IMR-90 (cell line): ENCODE measurements around the gene RUFY4. TPM values are rescaled to one million over a fixed set of nuclear protein-coding genes. Genes with fewer than 3 reads are reported as not detected.

Experiments
- ATAC-seq: fragments of 200-7000 bp; cut with Tn5 transposase; 2 replicates; pipeline ENCODE4 v1.9.1; 2020; ENCODE audit warnings: low read depth, mild to moderate bottlenecking, moderate library complexity
- BruUV-seq: library from RNA; stranded (reverse); fragments of 400-500 nt; replicated peaks from 2 replicates; lab custom pipeline; 2021; lab: Mats Ljungman, UMichigan
- CTCF ChIA-PET: fragments of 300-600 bp; formaldehyde crosslinking; extraction: SDS; loops from one replicate; lab custom pipeline; 2021; ENCODE audit warnings: antibody characterized with exemption; lab: Yijun Ruan, JAX
- POLR2A ChIA-PET: fragments of 300-600 bp; sonication (Branson Sonifier 250); formaldehyde crosslinking; loops from one replicate; lab custom pipeline; 2022; ENCODE audit warnings: antibody characterized with exemption; ENCODE audit not compliant: unreplicated experiment; lab: Charles Lee
- DNase-seq: peaks from one replicate; pipeline ENCODE4 v3.0.0; 2013
- H2AFZ ChIP-seq: replicated peaks from 2 replicates; pipeline ENCODE3; 2013; ENCODE audit warnings: low read length, mild to moderate bottlenecking; ENCODE audit not compliant: poor library complexity
- H2AK5ac ChIP-seq: 2 replicates; pipeline ENCODE4 v1.6.1; 2013; ENCODE audit warnings: low read depth, low read length, inconsistent platforms
- H2AK9ac ChIP-seq: replicated peaks from 2 replicates; pipeline ENCODE3; 2013; ENCODE audit warnings: mild to moderate bottlenecking, low read depth, low read length, moderate library complexity; ENCODE audit not compliant: poor library complexity
- H2BK120ac ChIP-seq: 2 replicates; pipeline ENCODE4 v1.6.1; 2013; ENCODE audit warnings: low read depth, low read length, inconsistent platforms
- H2BK15ac ChIP-seq: 3 replicates; pipeline ENCODE4 v1.6.1; 2013; ENCODE audit warnings: low read depth, low read length, inconsistent platforms
- H2BK20ac ChIP-seq: 2 replicates; pipeline ENCODE4 v1.6.1; 2013; ENCODE audit warnings: low read depth, mild to moderate bottlenecking, inconsistent platforms, low read length, moderate library complexity
- H2BK5ac ChIP-seq: 2 replicates; pipeline ENCODE4 v1.6.1; 2013; ENCODE audit warnings: mild to moderate bottlenecking, low read depth, low read length, inconsistent platforms; ENCODE audit not compliant: poor library complexity, severe bottlenecking
- H3K14ac ChIP-seq: replicated peaks from 2 replicates; pipeline ENCODE4 v1.6.1; 2013; ENCODE audit warnings: low read depth, low read length, inconsistent platforms
- H3K18ac ChIP-seq: 2 replicates; pipeline ENCODE4 v1.6.1; 2013; ENCODE audit warnings: low read depth, low read length, control low read depth
- H3K23ac ChIP-seq: 2 replicates; pipeline ENCODE4 v1.6.1; 2013; ENCODE audit warnings: low read depth, low read length, inconsistent platforms
- H3K27ac ChIP-seq: 2 replicates; pipeline ENCODE4 v1.5.1; 2013; ENCODE audit warnings: mild to moderate bottlenecking, control low read depth, low read length; ENCODE audit not compliant: insufficient read depth
- H3K27me3 ChIP-seq: 2 replicates; pipeline ENCODE4 v1.6.1; 2013; ENCODE audit warnings: low read length; ENCODE audit not compliant: control insufficient read depth, insufficient read depth
- H3K36me3 ChIP-seq: 2 replicates; pipeline ENCODE4 v1.6.1; 2013; ENCODE audit warnings: low read length, mixed read lengths; ENCODE audit not compliant: control insufficient read depth, insufficient read depth
- H3K4ac ChIP-seq: 2 replicates; pipeline ENCODE4 v1.6.1; 2013; ENCODE audit warnings: low read depth, low read length, inconsistent platforms
- H3K4me1 ChIP-seq: 2 replicates; pipeline ENCODE4 v1.6.1; 2013; ENCODE audit warnings: low read length, mixed read lengths; ENCODE audit not compliant: control insufficient read depth, insufficient read depth
- H3K4me2 ChIP-seq: 2 replicates; pipeline ENCODE4 v1.6.1; 2013; ENCODE audit warnings: low read depth, mild to moderate bottlenecking, control low read depth, low read length, moderate library complexity
- H3K4me3 ChIP-seq: 2 replicates; pipeline ENCODE4 v1.5.1; 2013; ENCODE audit warnings: low read depth, mild to moderate bottlenecking, control low read depth, low read length, moderate library complexity; ENCODE audit not compliant: insufficient read depth
- H3K56ac ChIP-seq: 2 replicates; pipeline ENCODE4 v1.6.1; 2013; ENCODE audit warnings: low read length, inconsistent platforms; ENCODE audit not compliant: insufficient read depth; ENCODE audit errors: extremely low read depth
- H3K79me1 ChIP-seq, 2 experiments: 2 replicates each; pipeline ENCODE4 v1.6.1; 2013; ENCODE audit warnings: low read length in 2 of 2, inconsistent platforms in 1 of 2, low read depth in 1 of 2
- H3K9ac ChIP-seq: 2 replicates; pipeline ENCODE4 v1.6.1; 2013; ENCODE audit warnings: low read depth, low read length, control low read depth
- H3K9me1 ChIP-seq: 2 replicates; pipeline ENCODE4 v1.6.1; 2013; ENCODE audit warnings: low read length, inconsistent platforms; ENCODE audit not compliant: insufficient read depth
- H3K9me3 ChIP-seq: 2 replicates; pipeline ENCODE4 v1.6.1; 2013; ENCODE audit warnings: low read length; ENCODE audit not compliant: control insufficient read depth, insufficient read depth
- H4K20me1 ChIP-seq: 2 replicates; pipeline ENCODE4 v1.6.1; 2013; ENCODE audit warnings: low read length, inconsistent platforms; ENCODE audit not compliant: insufficient read depth
- H4K5ac ChIP-seq: 2 replicates; pipeline ENCODE4 v1.6.1; 2013; ENCODE audit warnings: mild to moderate bottlenecking, low read depth, low read length, control low read depth
- H4K8ac ChIP-seq, 2 experiments: 2 replicates each; pipeline ENCODE4 v1.6.1; 2013; ENCODE audit warnings: low read depth in 2 of 2, low read length in 2 of 2, control low read depth in 1 of 2, inconsistent platforms in 1 of 2
- H4K91ac ChIP-seq: 2 replicates; pipeline ENCODE4 v1.6.1; 2013; ENCODE audit warnings: low read depth, low read length, inconsistent platforms; ENCODE audit not compliant: insufficient read depth
- BHLHE40 ChIP-seq: fragments of 150-350 bp; IDR thresholded peaks from 2 replicates; pipeline ENCODE4 v1.6.1; 2016; ENCODE audit warnings: mild to moderate bottlenecking, low read depth, low read length
- CHD1 ChIP-seq: IDR thresholded peaks from 2 replicates; pipeline ENCODE4 v1.6.1; 2012; ENCODE audit warnings: low read depth, low read length, improper control_type of control experiment
- ELK1 ChIP-seq: fragments of 150-350 bp; IDR thresholded peaks from 2 replicates; pipeline ENCODE4 v1.6.1; 2016; ENCODE audit warnings: low read depth, mild to moderate bottlenecking, low read length, moderate library complexity, borderline replicate concordance
- MAZ ChIP-seq: IDR thresholded peaks from 2 replicates; pipeline ENCODE4 v1.6.1; 2012; ENCODE audit warnings: low read depth, mild to moderate bottlenecking, low read length, improper control_type of control experiment, moderate library complexity, borderline replicate concordance
- SMC3 ChIP-seq: fragments of 150-350 bp; IDR thresholded peaks from 2 replicates; pipeline ENCODE4 v1.6.1; 2016; ENCODE audit warnings: low read depth, mild to moderate bottlenecking, antibody characterized with exemption, low read length, moderate library complexity
- WGBS, 2 experiments: methylation state at CpG; one replicate each; pipeline versions ENCODE4 v1.1.5 to v1.1.7; 2013; ENCODE audit warnings: missing lambda C conversion rate in 2 of 2; ENCODE audit not compliant: insufficient read length in 1 of 2; ENCODE audit errors: extremely low coverage in 2 of 2; 5-methylcytosine and 5-hydroxymethylcytosine counted together
- dilution Hi-C: fragments of 300-500 bp; cut with HindIII; formaldehyde crosslinking; loops from one replicate; pipeline ENCODE4 v1.14.3; 2018; ENCODE audit warnings: low sequenced_read_pairs; ENCODE audit not compliant: unreplicated experiment
- in situ Hi-C: fragments of 300-500 bp; cut with MboI; formaldehyde crosslinking; loops from 3 replicates; pipeline ENCODE4 v1.14.3; 2019; ENCODE audit warnings: low sequenced_read_pairs, inconsistent platforms, mixed read lengths
- intact Hi-C: fragments of 100-400 bp; cut with micrococcal nuclease; formaldehyde crosslinking; loops from 2 replicates; pipeline ENCODE4 v1.10.0; 2022
- polyA plus RNA-seq, 3 experiments: library from polyadenylated mRNA; depleted of rRNA; stranded (reverse); fragments of >200 nt; gene quantifications; 2 replicates each; pipeline ENCODE4 v1.2.3, GENCODE V29; 2012; ENCODE audit warnings: low replicate concordance in 1 of 3
- total RNA-seq: library from RNA; depleted of rRNA; stranded (reverse); fragments of >200 nt; gene quantifications from 2 replicates; pipeline ENCODE4 v1.2.3, GENCODE V29; 2012

The RUFY4 gene
- total and polyA plus RNA-seq, 2 of the 4 experiments (the other 2 are of a cell fraction): not detected

- H2AK5ac ChIP-seq: no peak overlapping the region
- no peaks in the 10 kb centered on the region for H3K36me3 ChIP-seq
- no peak overlapping the region for H3K4me2 ChIP-seq
- BruUV-seq: no TSS peak
- H3K79me1 ChIP-seq: no peaks in the 10 kb centered on the region
- no peaks in the 10 kb centered on the region for H4K20me1 ChIP-seq
- no peak overlapping the region for H3K56ac ChIP-seq
- no peaks in the 10 kb centered on the region for H3K9me3 ChIP-seq
- WGBS, 2 experiments: 60% methylated on average over 1 of the region's 12 CpGs; no CpG with 5 or more reads in 1 of the 2 experiments
- H3K9ac ChIP-seq: no peak overlapping the region
- no peak overlapping the region for H3K27ac ChIP-seq
- intact Hi-C loops: no loop called here
- TF ChIP-seq CHD1: no peak
- TF ChIP-seq MAZ: no peak
- TF ChIP-seq BHLHE40: no peak
- TF ChIP-seq SMC3: no peak
- no peak for TF ChIP-seq ELK1
- ATAC-seq (no peak), DNase-seq (no peak)
- H4K5ac ChIP-seq: no peak overlapping the region
- H2BK15ac ChIP-seq: no peak overlapping the region; the same call in 2 of the 3 replicates
- peaks cover 19% of the 10 kb centered on the region for H3K27me3 ChIP-seq
- ChIA-PET POLR2A (no interaction called here), CTCF (no interaction called here)
- no peak overlapping the region for H3K18ac ChIP-seq
- no peak overlapping the region for H3K4me3 ChIP-seq
- in situ Hi-C loops: no loop called here
- H3K4me1 ChIP-seq: no peaks in the 10 kb centered on the region
- no peak overlapping the region for H2AK9ac ChIP-seq
- no peak overlapping the region for H2BK5ac ChIP-seq
- H2AFZ ChIP-seq: no peak overlapping the region
- no peak overlapping the region for H2BK120ac ChIP-seq
- H4K91ac ChIP-seq: no peak overlapping the region
- H2BK20ac ChIP-seq: no peak overlapping the region
- no peaks in the 10 kb centered on the region; the same call in 1 of the 2 replicates for H3K9me1 ChIP-seq
- H3K4ac ChIP-seq: no peak overlapping the region
- dilution Hi-C loops: no loop called here
- no peak overlapping the region for H4K8ac ChIP-seq
- no peak overlapping the region for H3K23ac ChIP-seq
- no peak overlapping the region for H3K14ac ChIP-seq
Observed at GRCh38 chr2:218021536-218022071, 47.4 kb upstream of the RUFY4 start.
